Vagina (tissue), 2 donors: ENCODE measurements around the gene CDH4.

Experiments
- CTCF ChIP-seq, 3 experiments: fragments of 450-650 bp in 2 of 3; fragments of 200-600 bp in 1 of 3; sonication (generic) in 1 of 3; IDR thresholded peaks; one replicate each; pipeline ENCODE4 v1.5.1; 2017 to 2019; ENCODE audit warnings: antibody characterized with exemption in 3 of 3, mild to moderate bottlenecking in 2 of 3, moderate library complexity in 2 of 3
- POLR2AphosphoS5 ChIP-seq, 2 donors: sonication (generic); formaldehyde crosslinking; IDR thresholded peaks; one replicate each; pipeline ENCODE4 v1.9.0; 2017; ENCODE audit warnings: antibody characterized with exemption in 2 of 2, mild to moderate bottlenecking in 2 of 2, low read depth in 1 of 2; ENCODE audit not compliant: insufficient read depth in 1 of 2

- TF ChIP-seq POLR2AphosphoS5 (IDR thresholded peaks at IDR 0.05; ENCODE audit: insufficient read depth in 1 of 2, low read depth in 1 of 2): no peak
- TF ChIP-seq CTCF (IDR thresholded peaks at IDR 0.05): no peak
Observed at GRCh38 chr20:61814244-61814643, 562.2 kb downstream of the CDH4 start.
